Right cardiac atrium (tissue), 5 donors: ENCODE data around the gene SELENOH. TPM values are rescaled to one million over a fixed set of nuclear protein-coding genes. Genes with fewer than 3 reads are reported as not detected.

Source experiments
- ATAC-seq, 2 donors: fragments of 200-7000 bp; cut with Tn5 transposase; one replicate each; pipeline versions ENCODE4 v1.8.0 to v1.9.1; 2020; ENCODE audit warnings: moderate library complexity in 2 of 2, mild to moderate bottlenecking in 1 of 2
- DNase-seq, 3 donors: peaks; one replicate each; pipeline ENCODE4 v3.0.0-alpha.2; 2020
- H3K27ac ChIP-seq: one replicate; pipeline ENCODE4 v1.5.1; 2013; ENCODE audit warnings: mild to moderate bottlenecking, low read length, control low read depth, moderate library complexity
- H3K27me3 ChIP-seq: one replicate; pipeline ENCODE4 v1.6.1; 2013; ENCODE audit not compliant: control insufficient read depth, insufficient read depth
- H3K4me1 ChIP-seq: one replicate; pipeline ENCODE4 v1.6.1; 2013; ENCODE audit warnings: low read length; ENCODE audit not compliant: control insufficient read depth, insufficient read depth
- H3K4me3 ChIP-seq: one replicate; pipeline ENCODE4 v1.5.1; 2013; ENCODE audit warnings: low read length, control low read depth
- H3K9me3 ChIP-seq: one replicate; pipeline ENCODE4 v1.6.1; 2013; ENCODE audit warnings: low read length; ENCODE audit not compliant: control insufficient read depth
- WGBS: extraction: QIAGEN DNeasy Blood & Tissue Kit; methylation state at CpG from one replicate; pipeline ENCODE4 v1.1.7; 2013; 5-methylcytosine and 5-hydroxymethylcytosine counted together
- intact Hi-C, 4 donors: fragments of 100-400 bp; cut with DNase I; formaldehyde crosslinking; loops; one replicate each; pipeline versions ENCODE4 v1.11.0 to v1.14.0; 2022 to 2023
- polyA plus RNA-seq: library from polyadenylated mRNA; stranded (reverse); fragments of 200-250 nt; gene quantifications from one replicate; pipeline ENCODE4 v1.2.3, GENCODE V29; 2013
- total RNA-seq, 4 donors: library from RNA; stranded (reverse); fragmentation: NEBNext Ultra II Directional; extraction: Animal tissue kit (Norgen Biotek cat#: 25700); gene quantifications; one replicate each; pipeline ENCODE4 v1.2.1, GENCODE V29; 2021
- donor health status: healthy with polysubstance abuse.
- donor health status: DM: no; HTN: yes; CAD: no.
- donor health status: DM: no; HTN: no; CAD: no.
- donor health status: DM: no; HTN: yes; CAD: no; lungs with severe emphysema.
- donor health status: DM: yes; HTN: yes; CAD: no.

Gene SELENOH
- total and polyA plus RNA-seq, 5 donors = 91.3 to 163 (median 103) TPM

DNA sequence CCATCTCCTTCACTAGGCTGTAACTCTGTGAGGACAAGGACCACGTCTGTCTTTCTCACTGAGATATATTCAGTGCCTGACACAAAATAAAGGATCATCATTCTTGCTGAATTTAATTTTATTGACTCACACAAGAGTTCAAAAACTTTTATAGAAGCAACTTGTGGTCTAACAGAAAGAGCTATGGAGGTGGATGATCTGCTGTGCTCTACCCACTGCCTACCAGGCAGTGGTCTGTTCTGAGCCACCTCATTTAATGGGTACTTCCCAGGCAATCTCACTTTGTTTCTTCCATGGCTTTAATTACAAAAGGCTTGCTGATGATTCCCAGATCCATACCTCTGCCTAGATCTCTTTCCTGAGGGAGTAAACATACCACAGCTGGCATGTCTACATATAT, 5.6 kb downstream of the SELENOH start:
- H3K27me3 ChIP-seq = no peaks in the 10 kb centered on the region
- intact Hi-C loops = loop anchor here in 2 of 4 donors (10.0 kb wide), 1 partner anchor 58 kb away; no protein-coding TSS in a partner anchor
- H3K27ac ChIP-seq = no peak overlapping the region
- no peaks in the 10 kb centered on the region for H3K9me3 ChIP-seq
- peaks cover 3% of the 10 kb centered on the region for H3K4me1 ChIP-seq
- WGBS = 81% methylated on average over 1 of the region's 1 CpG
- no peak for DNase-seq
- ATAC-seq = no peak
- H3K4me3 ChIP-seq = no peak overlapping the region

DNA sequence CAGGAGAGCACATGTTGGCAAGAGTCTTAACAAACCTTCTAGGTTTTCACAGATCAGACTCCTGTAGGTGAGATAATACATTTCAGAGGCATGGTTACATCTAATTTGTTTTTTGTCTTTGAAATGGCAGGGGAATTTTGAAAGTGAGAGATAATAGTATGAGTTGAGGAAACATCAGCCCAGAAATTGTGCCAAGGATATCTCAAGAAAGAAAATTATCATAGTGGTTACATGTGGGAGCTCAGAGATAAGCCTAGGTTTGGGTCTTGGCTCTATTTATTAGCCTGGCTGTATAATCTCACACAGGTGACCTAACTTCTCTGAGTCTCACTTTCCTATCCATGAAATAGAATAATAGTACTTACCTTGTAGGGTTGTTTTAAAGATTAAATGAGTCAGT, 9.9 kb downstream of the SELENOH start:
- Histone ChIP-seq H3K27ac (no peak overlapping the region), H3K27me3 (no peaks in the 10 kb centered on the region), H3K4me1 (peaks cover 4% of the 10 kb centered on the region), H3K9me3 (no peaks in the 10 kb centered on the region), H3K4me3 (no peak overlapping the region)
- intact Hi-C loops = loop anchor here in 2 of 4 donors (5.0 kb wide), 1 partner anchor 51 kb away; no protein-coding TSS in a partner anchor
- no peak for ATAC-seq
- DNase-seq = no peak

DNA sequence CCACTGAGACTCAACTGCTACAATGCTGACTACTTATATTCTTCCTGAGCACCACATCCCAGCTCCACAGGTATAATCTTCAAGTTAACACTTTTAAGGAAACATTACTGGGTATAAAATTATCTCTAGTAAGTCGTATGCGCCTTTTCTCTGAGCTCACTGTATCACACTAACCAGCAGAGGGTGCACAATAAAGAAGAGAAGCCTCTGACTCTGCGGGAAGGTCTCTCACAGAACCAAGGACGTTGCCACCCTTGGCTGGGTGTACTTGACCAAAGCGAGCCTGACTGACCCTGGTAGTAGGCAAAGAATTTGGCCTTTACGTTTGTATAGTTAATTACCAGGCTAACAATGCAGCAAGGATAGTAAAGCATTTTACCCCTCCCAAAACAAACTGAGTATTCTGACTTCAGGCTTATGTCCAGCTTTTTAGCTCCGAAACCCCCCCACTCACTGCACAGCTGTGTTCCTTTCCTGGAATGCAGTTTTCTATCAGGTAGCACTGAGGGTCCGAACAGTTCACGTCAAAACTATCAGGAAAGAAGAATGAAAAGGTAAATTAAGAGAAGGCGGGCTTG, 10.5 kb downstream of the SELENOH start, which contains the start of gene BTBD18:
BTBD18 (minus strand) TSS at position 144 of the 578 bp plus-strand sequence. CDS start 631 bp downstream, outside the sequence.
- Histone ChIP-seq H3K4me3 (no peak within 1 kb of the TSS), H3K4me1 (peaks cover 4% of the 10 kb centered on the region), H3K27ac (peak within 1 kb of the TSS; percentile 30), H3K27me3 (no peaks in the 10 kb centered on the region), H3K9me3 (no peaks in the 10 kb centered on the region)
- DNase-seq = peak in 2 of 3 donors; percentile 27 to 41
- peak; percentile 84 for ATAC-seq
- 45% methylated on average over 10 of the region's 10 CpGs for WGBS
- intact Hi-C loops = loop anchor here in 2 of 4 donors (5.0 kb wide), 1 partner anchor 51 kb away; no protein-coding TSS in a partner anchor

DNA sequence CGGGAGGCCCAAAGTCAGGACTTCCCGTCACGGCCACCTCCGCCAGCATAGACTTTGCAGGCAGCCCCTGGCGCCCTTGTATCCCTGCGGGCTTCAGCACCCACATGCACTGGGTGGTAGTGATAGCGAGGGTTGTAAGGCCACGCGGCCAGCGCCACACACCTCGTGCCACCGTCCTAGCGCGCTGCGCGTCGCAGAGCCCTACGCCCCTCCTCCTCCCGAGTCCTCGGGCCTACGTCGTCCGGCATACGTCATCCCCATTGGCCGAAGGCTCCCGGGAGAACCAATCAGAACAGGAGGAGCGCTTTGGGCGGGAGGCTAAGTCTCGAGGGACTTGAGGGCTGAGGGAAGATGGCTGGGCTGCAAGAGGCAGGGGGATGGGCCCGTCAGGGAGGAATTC, 11.7 kb downstream of the SELENOH start:
- DNase-seq (peak in 2 of 3 donors; percentile 39 to 49), ATAC-seq (peak in 1 of 2 donors; percentile 30)
- WGBS = 96% methylated on average over 30 of the region's 30 CpGs
- Histone ChIP-seq H3K4me1 (peaks cover 4% of the 10 kb centered on the region), H3K27me3 (no peaks in the 10 kb centered on the region), H3K4me3 (no peak overlapping the region), H3K27ac (no peak overlapping the region), H3K9me3 (no peaks in the 10 kb centered on the region)
- intact Hi-C loops = loop anchor here in 2 of 4 donors (5.0 kb wide), 1 partner anchor 49 kb away; no protein-coding TSS in a partner anchor

DNA sequence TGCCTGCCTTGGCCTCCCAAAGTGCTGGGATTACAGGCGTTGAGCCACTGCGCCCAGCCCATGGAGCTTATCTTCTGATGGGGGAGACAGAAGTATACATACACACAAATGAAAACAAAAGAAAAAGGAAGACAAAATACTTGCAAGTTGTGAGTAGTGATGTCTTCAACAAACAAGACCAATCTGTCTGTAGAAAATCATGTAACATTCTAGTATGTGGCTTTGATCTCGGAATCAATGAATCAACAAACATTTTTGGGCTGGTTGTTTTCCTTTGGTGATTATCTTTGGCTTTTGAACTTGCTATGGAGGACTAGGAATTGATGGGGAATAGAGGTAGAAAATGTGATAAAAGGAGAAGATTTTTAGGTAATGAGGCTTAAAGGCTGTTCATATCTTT, 16.9 kb downstream of the SELENOH start:
- no peak for DNase-seq
- intact Hi-C loops = no loop called here

DNA sequence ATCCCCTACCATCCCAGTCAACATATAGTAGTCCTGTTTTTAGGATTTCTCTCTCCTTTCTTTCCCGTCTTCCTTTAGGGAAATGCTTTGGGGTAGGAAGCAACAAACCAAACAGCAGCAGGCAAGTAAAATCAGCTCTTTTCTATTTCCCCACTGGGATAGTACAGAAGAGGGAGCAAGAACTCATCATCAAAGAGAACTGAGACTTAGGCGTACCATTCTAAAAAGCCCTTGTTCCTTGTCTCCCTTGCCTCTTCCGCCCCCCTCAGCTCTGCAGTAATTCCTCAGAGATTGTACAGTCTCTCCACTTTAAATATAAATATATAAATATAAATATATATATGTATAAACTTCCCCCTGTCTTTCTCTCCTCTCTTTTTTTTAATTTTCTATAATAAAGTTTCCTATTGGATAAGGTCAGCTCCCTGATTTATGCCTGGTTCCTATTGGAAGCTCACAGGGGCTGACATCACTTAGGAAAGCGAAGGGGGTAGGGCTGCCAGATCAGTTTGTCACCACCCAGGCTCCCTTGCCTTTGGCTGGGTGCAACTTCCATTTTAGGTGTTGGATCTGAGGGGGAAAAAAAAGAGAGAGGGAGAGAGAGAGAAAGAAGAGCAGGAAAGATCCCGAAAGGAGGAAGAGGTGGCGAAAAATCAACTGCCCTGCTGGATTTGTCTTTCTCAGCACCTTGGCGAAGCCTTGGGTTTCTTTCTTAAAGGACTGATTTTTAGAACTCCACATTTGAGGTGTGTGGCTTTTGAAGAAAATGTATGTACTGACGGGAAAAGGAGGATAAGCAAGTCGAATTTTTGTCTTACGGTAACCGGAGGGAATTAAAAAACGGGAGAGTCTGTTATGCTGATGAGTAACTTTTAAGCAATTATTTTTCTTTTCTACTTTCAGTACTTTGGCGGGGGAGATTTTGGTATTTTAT, 20.3 kb downstream of the SELENOH start, which contains the start of gene CTNND1:
CTNND1 (plus strand) TSS at position 502 of the 934 bp plus-strand sequence. CDS start 29,677 bp downstream, outside the sequence.
- H3K27me3 ChIP-seq = no peaks in the 10 kb centered on the region
- WGBS = 3% methylated on average over 13 of the region's 13 CpGs
- no peaks in the 10 kb centered on the region for H3K9me3 ChIP-seq
- H3K27ac ChIP-seq = peak within 1 kb of the TSS; percentile 100
- H3K4me1 ChIP-seq = peaks cover 2% of the 10 kb centered on the region
- peak; percentile 99 for ATAC-seq
- intact Hi-C loops = loop anchor here in 3 of 4 donors (5.0 kb wide), 1 partner anchor 36 kb away; no protein-coding TSS in a partner anchor
- peak; percentile 87 to 92 (median 90) for DNase-seq
- peak within 1 kb of the TSS; percentile 100 for H3K4me3 ChIP-seq

More for the DNA sequence above, 16.9 kb downstream of the SELENOH start:
- no peak for ATAC-seq
- no peaks in the 10 kb centered on the region for H3K4me1 ChIP-seq
- H3K27me3 ChIP-seq = no peaks in the 10 kb centered on the region
- WGBS = 84% methylated on average over 3 of the region's 3 CpGs
- H3K4me3 ChIP-seq = no peak overlapping the region
- no peak overlapping the region for H3K27ac ChIP-seq
- no peaks in the 10 kb centered on the region for H3K9me3 ChIP-seq

DNA sequence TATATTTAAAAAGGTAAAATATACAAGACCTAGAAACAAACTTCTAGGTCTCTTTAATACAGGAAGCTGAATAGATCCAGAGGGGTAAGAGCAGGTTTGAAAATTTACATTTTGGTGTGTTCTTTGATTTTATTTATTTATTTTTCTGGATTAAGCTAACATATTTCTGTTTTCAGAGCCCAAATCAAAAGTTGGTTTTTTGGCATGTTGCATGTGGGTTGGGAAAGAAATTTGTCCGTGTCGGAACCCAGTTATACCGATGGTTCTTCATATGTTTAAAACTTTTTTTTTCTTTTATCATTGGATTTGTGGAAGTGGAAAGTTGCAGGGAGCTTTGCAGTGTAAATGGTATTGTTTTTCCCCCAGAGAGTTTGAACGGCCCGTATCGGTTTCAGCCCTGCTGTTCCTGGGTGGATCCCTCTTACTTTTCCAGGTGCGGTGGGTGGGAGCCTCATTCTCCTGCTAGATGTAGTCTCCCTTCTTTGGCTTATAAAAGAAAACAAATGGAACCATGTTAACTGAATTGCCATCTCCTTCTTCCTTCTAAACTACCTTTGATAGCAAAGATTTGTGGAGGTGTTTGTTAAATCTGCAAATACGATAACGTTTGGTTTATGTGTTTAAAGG, 21.1 kb downstream of the SELENOH start:
- H3K27ac ChIP-seq = peak overlapping the region; percentile 85
- WGBS = 1% methylated on average over 9 of the region's 9 CpGs
- intact Hi-C loops = loop anchor here in 3 of 4 donors (5.0 kb wide), 1 partner anchor 35 kb away; no protein-coding TSS in a partner anchor
- no peaks in the 10 kb centered on the region for H3K27me3 ChIP-seq
- peaks cover 4% of the 10 kb centered on the region for H3K4me1 ChIP-seq
- H3K4me3 ChIP-seq = peak overlapping the region; percentile 100
- peak in 1 of 2 donors; percentile 44 for ATAC-seq
- no peaks in the 10 kb centered on the region for H3K9me3 ChIP-seq
- DNase-seq = no peak

DNA sequence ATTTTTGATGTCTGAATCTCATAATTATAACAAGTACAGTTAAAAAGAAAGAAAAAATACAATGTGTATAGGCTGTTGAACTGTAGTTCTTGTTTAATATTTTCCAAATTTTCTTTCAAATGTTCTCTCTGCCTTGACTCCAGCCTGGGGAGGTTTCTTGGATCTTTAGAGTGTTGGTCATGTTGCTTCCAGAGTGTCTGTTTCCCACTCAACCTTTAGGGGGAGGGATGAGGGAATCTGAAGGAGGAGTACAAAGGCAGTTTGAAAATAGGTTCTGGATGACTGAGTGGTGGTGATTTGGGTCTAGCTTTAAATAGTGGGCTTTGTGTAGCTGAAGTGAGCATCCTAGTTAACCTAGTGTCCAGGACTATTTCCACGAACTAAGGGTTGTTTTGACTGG, 22.3 kb downstream of the SELENOH start:
- Histone ChIP-seq H3K27ac (peak overlapping the region; percentile 69), H3K27me3 (no peaks in the 10 kb centered on the region), H3K4me3 (peak overlapping the region; percentile 100), H3K9me3 (no peaks in the 10 kb centered on the region), H3K4me1 (peaks cover 4% of the 10 kb centered on the region)
- intact Hi-C loops = loop anchor here in 3 of 4 donors (5.0 kb wide), 1 partner anchor 34 kb away; no protein-coding TSS in a partner anchor
- 5% methylated on average over 1 of the region's 1 CpG for WGBS
- DNase-seq (no peak), ATAC-seq (peak; percentile 22 to 37)

DNA sequence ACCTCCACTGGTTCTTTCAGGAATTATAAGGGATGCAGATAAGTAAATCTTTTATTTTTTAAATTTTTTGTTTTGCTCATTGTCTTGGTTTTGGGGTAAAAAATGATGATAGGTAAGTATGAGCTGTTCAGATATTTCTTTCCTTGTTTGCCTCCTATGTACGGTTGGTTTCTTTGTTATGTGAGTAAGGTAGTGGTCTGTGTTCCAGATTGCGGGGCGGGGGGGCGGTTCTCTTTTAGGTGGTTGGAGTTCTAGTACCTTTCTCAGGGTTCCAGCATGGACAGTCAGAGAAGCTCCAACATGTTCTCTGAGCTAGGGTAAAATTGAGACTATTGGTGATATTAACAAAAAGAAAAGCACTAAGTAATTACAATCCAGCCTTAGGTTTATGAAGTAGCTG, 22.7 kb downstream of the SELENOH start:
- 21% methylated on average over 4 of the region's 4 CpGs for WGBS
- peaks cover 4% of the 10 kb centered on the region for H3K4me1 ChIP-seq
- intact Hi-C loops = loop anchor here in 3 of 4 donors (5.0 kb wide), 1 partner anchor 33 kb away; no protein-coding TSS in a partner anchor

DNA sequence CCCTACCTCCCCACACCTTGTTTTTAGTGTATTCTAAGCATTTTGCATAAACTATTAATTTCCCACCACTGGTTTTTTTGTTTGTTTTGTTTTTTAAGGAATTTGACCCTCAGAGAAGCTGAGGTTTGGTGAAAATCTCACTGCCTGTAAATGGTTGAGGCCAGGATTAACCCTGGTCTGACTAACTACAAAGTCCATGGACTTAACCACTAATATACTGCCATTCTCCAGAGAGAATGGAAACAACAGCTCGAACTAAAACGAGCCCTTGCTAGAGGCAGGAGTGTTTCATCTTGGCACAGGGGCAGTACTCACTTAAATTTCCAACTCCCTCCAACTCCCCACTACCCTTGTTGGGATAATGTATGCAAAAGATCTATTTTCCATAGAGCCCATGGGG, 23.3 kb downstream of the SELENOH start:
- H3K9me3 ChIP-seq = no peaks in the 10 kb centered on the region
- ATAC-seq = no peak
- intact Hi-C loops = loop anchor here in 3 of 4 donors (5.0 kb wide), 1 partner anchor 33 kb away; no protein-coding TSS in a partner anchor
- H3K4me3 ChIP-seq = peak overlapping the region; percentile 100
- peak overlapping the region; percentile 48 for H3K27ac ChIP-seq
- WGBS = 10% methylated on average over 2 of the region's 2 CpGs
- H3K27me3 ChIP-seq = no peaks in the 10 kb centered on the region
- peaks cover 6% of the 10 kb centered on the region for H3K4me1 ChIP-seq
- no peak for DNase-seq

More for the DNA sequence above, 22.7 kb downstream of the SELENOH start:
- DNase-seq (no peak), ATAC-seq (no peak)
- H3K4me3 ChIP-seq = peak overlapping the region; percentile 100
- peak overlapping the region; percentile 42 for H3K27ac ChIP-seq
- H3K9me3 ChIP-seq = no peaks in the 10 kb centered on the region
- H3K27me3 ChIP-seq = no peaks in the 10 kb centered on the region
